ENCODE measurements around the gene TCEA2.

- TF ChIP-seq BHLHE40 (IDR thresholded peaks at IDR 0.05; ENCODE audit: borderline replicate concordance) (no peak), FOXA1 (IDR thresholded peaks at IDR 0.05) (no peak), NFRKB (IDR thresholded peaks at IDR 0.05) (no peak), SP1 (IDR thresholded peaks at IDR 0.05) (no peak), CTBP1 (IDR thresholded peaks at IDR 0.05; ENCODE audit: borderline replicate concordance) (no peak), SUZ12 (IDR thresholded peaks at IDR 0.05) (no peak), FOXM1 (IDR thresholded peaks at IDR 0.05; ENCODE audit: borderline replicate concordance) (no peak), PKNOX1 (IDR thresholded peaks at IDR 0.05) (no peak), HDGF (IDR thresholded peaks at IDR 0.05; ENCODE audit: borderline replicate concordance) (no peak), ARNT (IDR thresholded peaks at IDR 0.05) (no peak), ZNF384 (IDR thresholded peaks at IDR 0.05) (no peak), TARDBP (IDR thresholded peaks at IDR 0.05) (no peak), FOXK2 (IDR thresholded peaks at IDR 0.05) (no peak)
Measured at GRCh38 chr20:64032706-64033624, 30.0 kb upstream of the TCEA2 start.

All from HEK293T (cell line).